Fibroblast of the aortic adventitia (primary cell): ENCODE results near the gene TEX14. TPM values are rescaled to one million over a fixed set of nuclear protein-coding genes. Genes with fewer than 3 reads are reported as not detected.

Experiments
- DNase-seq: peaks from one replicate; pipeline ENCODE4 v3.0.0-alpha.2; 2010; ENCODE audit warnings: low read depth
- H3K4me3 ChIP-seq: 2 replicates; pipeline ENCODE4 v1.5.1; 2011; ENCODE audit warnings: low read depth, mild to moderate bottlenecking, control low read depth, low read length, moderate library complexity
- CTCF ChIP-seq: IDR thresholded peaks from 2 replicates; pipeline ENCODE4 v1.5.1; 2011; ENCODE audit warnings: mild to moderate bottlenecking, low read length, control low read depth, inconsistent platforms; ENCODE audit not compliant: insufficient read depth
- total RNA-seq: library from RNA; depleted of rRNA; stranded (reverse); fragments of >200 nt; gene quantifications from 2 replicates; pipeline ENCODE4 v1.2.3, GENCODE V29; 2012; ENCODE audit warnings: low replicate concordance

TEX14 gene
- total RNA-seq, 1 donor = not detected

GRCh38 chr17:58575511-58575910 lies 116.3 kb downstream of the TEX14 start:
- TF ChIP-seq CTCF = no peak
- H3K4me3 ChIP-seq = no peak overlapping the region
- DNase-seq = peak; percentile 58

- TF ChIP-seq CTCF = no peak
- DNase-seq = no peak
Measured at GRCh38 chr17:58574025-58574424, 117.8 kb downstream of the TEX14 start.

GRCh38 chr17:58572846-58573245 lies 119.0 kb downstream of the TEX14 start:
- no peak for TF ChIP-seq CTCF
- no peak overlapping the region for H3K4me3 ChIP-seq
- DNase-seq = no peak

More at GRCh38 chr17:58574025-58574424, 117.8 kb downstream of the TEX14 start:
- no peak overlapping the region for H3K4me3 ChIP-seq

GRCh38 chr17:58570758-58571157 lies 121.1 kb downstream of the TEX14 start:
- H3K4me3 ChIP-seq = no peak overlapping the region
- no peak for TF ChIP-seq CTCF
- DNase-seq = no peak

GRCh38 chr17:58569196-58569595 lies 122.6 kb downstream of the TEX14 start:
- no peak overlapping the region for H3K4me3 ChIP-seq
- no peak for DNase-seq
- no peak for TF ChIP-seq CTCF

GRCh38 chr17:58568044-58568799 lies 123.6 kb downstream of the TEX14 start:
- TF ChIP-seq CTCF = no peak
- no peak for DNase-seq
- no peak overlapping the region for H3K4me3 ChIP-seq
